HUES6 (cell line): ENCODE measurements around the gene MTREX.
A peak's percentile ranks its signal among the peaks of the same experiment; 100 is the strongest.

Source experiments
- H3K27ac ChIP-seq: 2 replicates; pipeline ENCODE4 v1.7.0; 2013; ENCODE audit warnings: low read depth, mild to moderate bottlenecking, low read length, inconsistent platforms
- H3K27me3 ChIP-seq: 2 replicates; pipeline ENCODE4 v1.6.1; 2013; ENCODE audit warnings: low read length; ENCODE audit not compliant: control insufficient read depth, insufficient read depth
- H3K36me3 ChIP-seq: 2 replicates; pipeline ENCODE4 v1.6.1; 2013; ENCODE audit warnings: low read length; ENCODE audit not compliant: control insufficient read depth, insufficient read depth
- H3K4me1 ChIP-seq: 2 replicates; pipeline ENCODE4 v1.6.1; 2013; ENCODE audit warnings: low read length; ENCODE audit not compliant: control insufficient read depth, insufficient read depth
- H3K4me3 ChIP-seq: 2 replicates; pipeline ENCODE4 v1.5.1; 2013; ENCODE audit warnings: low read depth, low read length
- H3K9ac ChIP-seq: one replicate; pipeline ENCODE4 v1.6.1; 2013; ENCODE audit warnings: mild to moderate bottlenecking, low read length
- H3K9me3 ChIP-seq: 2 replicates; pipeline ENCODE4 v1.6.1; 2013; ENCODE audit warnings: low read depth, low read length; ENCODE audit not compliant: control insufficient read depth, insufficient read depth

Gene MTREX

DNA sequence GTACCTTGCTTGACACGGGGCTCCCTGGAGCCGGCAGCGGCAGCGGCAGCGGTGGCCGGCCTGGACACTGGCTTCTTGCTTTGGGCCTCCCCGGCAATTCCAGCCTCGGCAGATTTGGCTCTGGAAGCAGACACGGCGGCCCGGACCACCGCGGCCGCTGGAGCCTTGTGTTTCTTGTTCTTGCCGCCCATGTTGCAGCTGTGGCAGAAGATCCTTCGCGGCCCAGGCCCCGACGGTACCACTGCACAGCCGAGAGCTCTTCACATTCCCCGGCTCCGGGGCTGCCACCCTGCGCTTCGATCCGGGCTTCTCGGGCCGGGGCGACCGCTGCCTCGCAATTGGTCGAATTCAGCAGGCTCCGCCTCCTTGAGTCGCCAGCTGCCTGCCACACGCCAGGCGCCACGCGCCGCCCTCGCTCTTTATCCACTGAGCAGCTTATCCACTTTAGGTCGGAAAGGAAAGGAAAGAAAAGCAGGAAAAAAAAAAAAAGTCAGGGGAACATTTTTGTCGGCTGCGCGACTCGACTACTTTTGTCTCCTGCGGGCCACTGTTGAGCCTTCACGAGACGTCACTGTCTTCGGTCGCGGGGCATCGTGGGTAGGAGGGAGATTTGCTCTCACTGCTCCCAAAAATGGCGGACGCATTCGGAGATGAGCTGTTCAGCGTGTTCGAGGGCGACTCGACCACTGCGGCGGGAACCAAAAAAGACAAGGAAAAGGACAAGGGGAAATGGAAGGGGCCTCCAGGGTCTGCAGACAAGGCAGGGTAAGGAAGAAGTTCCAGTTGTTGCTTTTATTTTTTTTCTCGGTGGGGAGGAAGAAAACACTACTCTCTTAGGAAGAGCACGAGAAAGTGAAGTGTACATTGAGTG lies at the start of gene MTREX, which contains the start of gene DHX29:
TSS of gene MTREX (plus strand) at position 607 of the 871 bp plus-strand sequence. CDS start at position 632, 25 bp downstream.
TSS of gene DHX29 (minus strand) at position 312 of the 871 bp plus-strand sequence. CDS start at position 191, 121 bp downstream.
- Histone ChIP-seq H3K27ac (peak within 1 kb of the TSS; percentile 89), H3K4me3 (peak within 1 kb of the TSS; percentile 93)

DNA sequence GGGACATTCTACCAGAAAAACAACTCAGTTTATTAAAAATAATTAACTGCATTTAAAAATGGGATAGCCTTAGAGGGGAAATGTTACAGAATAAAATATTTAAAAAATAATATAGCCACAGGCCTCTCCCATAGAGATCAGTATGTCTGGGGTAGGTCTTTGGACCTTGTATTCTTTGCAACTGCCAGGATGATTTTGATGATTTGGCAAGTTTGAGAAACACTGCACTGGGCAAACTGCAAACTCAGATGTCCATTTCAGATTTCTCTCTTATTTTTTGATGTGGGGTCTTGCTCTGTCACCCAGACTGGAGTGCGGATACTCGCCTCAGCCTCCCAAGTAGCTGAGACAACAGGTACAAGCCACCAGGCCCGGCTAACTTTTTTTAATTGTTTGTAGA lies 49.5 kb upstream of the MTREX start:
- peaks cover 68% of the 10 kb centered on the region for H3K36me3 ChIP-seq
- no peak overlapping the region for H3K9ac ChIP-seq

More for the DNA sequence above, at the start of gene MTREX, which contains the start of gene DHX29:
- H3K27me3 ChIP-seq, result no peaks in the 10 kb centered on the region
- H3K36me3 ChIP-seq, result peaks cover 14% of the 10 kb centered on the region; the same call in 1 of the 2 replicates
- peaks cover 14% of the 10 kb centered on the region for H3K4me1 ChIP-seq
- H3K9me3 ChIP-seq, result peaks cover 4% of the 10 kb centered on the region; the same call in 1 of the 2 replicates
- peak within 1 kb of the TSS; percentile 98 for H3K9ac ChIP-seq

DNA sequence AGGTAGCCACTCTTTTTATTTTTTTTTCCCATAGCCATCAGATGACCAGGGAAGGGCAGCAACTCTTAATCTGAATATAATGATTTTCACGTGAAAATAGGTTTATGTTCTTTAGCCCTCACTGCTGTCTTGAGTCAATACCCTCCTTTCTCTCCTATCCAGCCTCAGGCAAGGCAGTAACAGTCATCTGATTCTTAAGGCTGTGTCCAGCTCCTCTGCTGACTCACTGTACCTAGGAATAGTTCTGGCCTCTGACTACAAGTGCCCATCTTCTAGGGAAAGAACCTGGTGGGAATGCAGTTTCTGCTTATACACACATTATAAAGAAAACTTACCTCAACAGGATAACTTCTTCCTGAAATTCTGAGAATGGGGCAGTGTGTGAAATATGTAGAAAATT lies 31.0 kb upstream of the MTREX start:
- no peak overlapping the region for H3K9ac ChIP-seq
- no peak overlapping the region for H3K4me3 ChIP-seq
- no peaks in the 10 kb centered on the region for H3K4me1 ChIP-seq
- H3K9me3 ChIP-seq, result no peaks in the 10 kb centered on the region
- peaks cover 82% of the 10 kb centered on the region for H3K36me3 ChIP-seq
- H3K27me3 ChIP-seq, result no peaks in the 10 kb centered on the region
- H3K27ac ChIP-seq, result no peak overlapping the region

More for the DNA sequence above, 49.5 kb upstream of the MTREX start:
- Histone ChIP-seq H3K4me3 (no peak overlapping the region), H3K27ac (no peak overlapping the region), H3K9me3 (no peaks in the 10 kb centered on the region), H3K4me1 (peaks cover 5% of the 10 kb centered on the region), H3K27me3 (no peaks in the 10 kb centered on the region)

DNA sequence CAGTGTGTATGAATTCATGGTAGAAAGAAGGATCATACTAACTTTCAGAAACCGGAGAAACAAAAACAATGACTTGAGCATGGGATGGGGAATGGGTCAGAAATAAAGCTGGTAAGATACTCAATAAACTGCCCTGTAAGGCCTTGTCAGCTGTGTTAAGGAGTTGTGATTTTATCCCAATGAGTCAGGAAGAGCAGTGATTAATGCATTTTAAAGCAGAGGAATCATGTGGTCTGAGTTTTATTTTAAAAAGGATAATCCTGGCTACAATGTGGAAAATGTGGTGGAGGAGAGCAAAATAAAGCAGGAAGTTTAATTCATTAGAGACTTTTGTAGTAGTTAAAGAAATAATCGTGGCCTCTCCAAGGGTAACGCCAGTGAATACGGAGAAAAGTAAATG lies 29.0 kb upstream of the MTREX start:
- Histone ChIP-seq H3K27ac (0 out of 2 replicates have a peak overlapping the region, but pooled peaks have one; percentile 33), H3K4me3 (no peak overlapping the region), H3K9ac (no peak overlapping the region), H3K27me3 (no peaks in the 10 kb centered on the region), H3K9me3 (no peaks in the 10 kb centered on the region), H3K4me1 (no peaks in the 10 kb centered on the region), H3K36me3 (peaks cover 86% of the 10 kb centered on the region)

GRCh38 chr5:55286411-55286933 lies 21.3 kb upstream of the MTREX start:
- H3K36me3 ChIP-seq, result peaks cover 67% of the 10 kb centered on the region
- H3K27me3 ChIP-seq, result no peaks in the 10 kb centered on the region
- no peaks in the 10 kb centered on the region for H3K4me1 ChIP-seq
- no peak overlapping the region for H3K4me3 ChIP-seq
- no peak overlapping the region for H3K27ac ChIP-seq
- no peaks in the 10 kb centered on the region for H3K9me3 ChIP-seq
- no peak overlapping the region for H3K9ac ChIP-seq

DNA sequence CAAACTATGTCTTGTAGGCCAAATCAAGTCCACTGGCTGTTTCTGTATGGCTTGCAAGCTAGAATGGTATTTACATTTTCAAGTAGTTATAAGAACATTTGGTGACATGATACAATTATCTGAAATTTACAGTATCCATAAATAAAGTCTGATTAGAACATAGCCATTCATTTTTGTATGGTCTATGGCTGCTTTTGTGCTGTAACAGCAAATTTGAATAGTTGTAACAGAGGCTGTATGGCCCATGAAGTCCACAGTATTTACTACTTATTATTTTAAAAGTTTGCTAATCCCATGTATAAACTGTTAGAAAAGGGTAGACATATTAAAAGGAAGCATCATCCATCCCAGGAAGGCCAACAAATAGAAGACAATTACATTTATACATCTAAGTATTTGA lies 18.0 kb upstream of the MTREX start:
- Histone ChIP-seq H3K27ac (no peak overlapping the region), H3K9ac (no peak overlapping the region), H3K9me3 (0 out of 2 replicates have a peak, but pooled peaks cover under 1% of the 10 kb centered on the region), H3K4me3 (no peak overlapping the region), H3K4me1 (no peaks in the 10 kb centered on the region), H3K36me3 (peaks cover 74% of the 10 kb centered on the region), H3K27me3 (no peaks in the 10 kb centered on the region)

DNA sequence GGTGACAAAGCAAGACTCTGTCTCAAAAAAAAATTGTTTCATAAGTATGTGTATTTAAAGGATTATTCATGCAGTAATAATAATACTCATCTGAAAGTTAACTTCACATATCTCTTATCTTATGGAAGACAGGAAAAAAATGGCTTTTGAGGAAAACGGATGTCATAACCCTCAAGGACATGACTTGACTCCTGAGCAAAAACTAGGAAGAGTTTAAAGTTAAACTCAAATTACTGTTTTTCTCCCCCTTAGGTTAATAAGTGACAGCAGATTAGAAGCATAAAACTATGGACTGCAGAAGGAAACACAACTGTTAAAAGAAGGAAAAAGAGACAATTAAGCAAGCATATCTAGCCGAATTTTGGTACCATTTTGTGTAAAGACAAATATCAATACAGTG lies 16.8 kb upstream of the MTREX start:
- Histone ChIP-seq H3K9me3 (peaks cover 9% of the 10 kb centered on the region; the same call in 1 of the 2 replicates), H3K4me1 (no peaks in the 10 kb centered on the region), H3K27me3 (no peaks in the 10 kb centered on the region), H3K27ac (no peak overlapping the region), H3K9ac (no peak overlapping the region), H3K4me3 (no peak overlapping the region), H3K36me3 (peaks cover 75% of the 10 kb centered on the region)

- Histone ChIP-seq H3K4me3 (no peak overlapping the region), H3K27me3 (no peaks in the 10 kb centered on the region), H3K27ac (no peak overlapping the region), H3K36me3 (peaks cover 75% of the 10 kb centered on the region), H3K9me3 (peaks cover 9% of the 10 kb centered on the region; the same call in 1 of the 2 replicates), H3K4me1 (no peaks in the 10 kb centered on the region), H3K9ac (no peak overlapping the region)
Measured at GRCh38 chr5:55294935-55295334, 12.9 kb upstream of the MTREX start.

DNA sequence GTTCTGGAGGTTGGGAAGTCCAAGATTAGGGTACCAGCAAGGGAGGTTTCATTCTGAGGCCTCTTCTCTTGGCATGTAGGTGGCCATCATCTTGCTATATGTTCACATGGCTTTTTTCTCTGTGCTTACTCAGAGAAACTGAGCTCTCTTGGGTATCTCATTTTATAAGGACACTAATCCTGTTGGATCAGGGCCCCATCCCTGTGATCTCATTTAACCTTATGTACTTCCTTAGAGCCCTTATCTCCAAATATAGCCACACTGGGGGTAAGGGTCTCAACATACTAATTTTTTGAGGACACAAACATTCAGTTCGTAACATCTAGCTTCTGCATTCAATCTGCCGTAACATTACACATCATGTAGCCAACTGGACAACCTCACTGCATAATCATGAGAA lies 6.9 kb upstream of the MTREX start:
- no peaks in the 10 kb centered on the region for H3K27me3 ChIP-seq
- H3K4me3 ChIP-seq, result no peak overlapping the region
- no peak overlapping the region for H3K27ac ChIP-seq
- H3K4me1 ChIP-seq, result no peaks in the 10 kb centered on the region
- H3K36me3 ChIP-seq, result peaks cover 28% of the 10 kb centered on the region
- H3K9me3 ChIP-seq, result no peaks in the 10 kb centered on the region
- H3K9ac ChIP-seq, result no peak overlapping the region

- H3K4me1 ChIP-seq, result peaks cover 6% of the 10 kb centered on the region
- no peaks in the 10 kb centered on the region for H3K9me3 ChIP-seq
- H3K4me3 ChIP-seq, result no peak overlapping the region
- no peaks in the 10 kb centered on the region for H3K27me3 ChIP-seq
- no peak overlapping the region for H3K27ac ChIP-seq
- no peak overlapping the region for H3K9ac ChIP-seq
- peaks cover 5% of the 10 kb centered on the region for H3K36me3 ChIP-seq
Measured at GRCh38 chr5:55303238-55303690, 4.5 kb upstream of the MTREX start.

DNA sequence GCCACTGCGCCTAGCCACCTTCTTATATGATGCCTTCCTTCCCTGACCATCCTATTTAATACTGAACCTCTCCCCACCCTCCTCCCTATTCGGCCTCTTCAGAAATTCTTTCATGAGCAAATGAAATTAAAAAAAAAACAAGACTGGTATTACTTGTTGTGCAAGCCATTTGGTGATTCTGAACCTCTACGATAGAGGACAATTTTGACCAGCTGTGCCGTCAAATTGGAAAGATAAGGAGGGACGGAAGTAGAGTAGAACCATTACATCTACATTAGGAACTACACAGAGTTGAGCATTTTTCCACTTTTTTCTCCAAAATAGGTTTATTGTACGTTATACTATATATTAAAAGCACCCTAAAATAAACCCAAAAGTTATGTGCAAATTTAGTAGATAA lies 3.2 kb upstream of the MTREX start:
- Histone ChIP-seq H3K4me1 (peaks cover 14% of the 10 kb centered on the region), H3K27me3 (no peaks in the 10 kb centered on the region), H3K36me3 (peaks cover 5% of the 10 kb centered on the region), H3K9me3 (no peaks in the 10 kb centered on the region), H3K4me3 (no peak overlapping the region), H3K9ac (no peak overlapping the region), H3K27ac (no peak overlapping the region)
